OCI-LY1 (cell line): Measurements from ENCODE around the gene USP3.

ENCODE experiments used
- CTCF ChIP-seq: fragments of 200-600 bp; sonication (generic), shearing (Covaris generic); IDR thresholded peaks from 2 replicates; pipeline ENCODE4 v1.5.1; 2017; ENCODE audit warnings: mild to moderate bottlenecking, antibody characterized with exemption, low read length, moderate library complexity, mixed read lengths
- EZH2 ChIP-seq: fragments of 200-600 bp; sonication (generic), shearing (Covaris generic); IDR thresholded peaks from 2 replicates; pipeline ENCODE4 v1.8.0; 2017; ENCODE audit warnings: borderline replicate concordance, mixed run types, mild to moderate bottlenecking, antibody characterized with exemption, low read length, moderate library complexity, mixed read lengths

GRCh38 chr15:63626955-63627354, 122.6 kb downstream of the USP3 start:
- TF ChIP-seq EZH2 (no peak), CTCF (no peak)
